Subcutaneous adipose tissue (tissue), 4 donors: Measurements from ENCODE around the gene SERTAD2. TPM values are rescaled to one million over a fixed set of nuclear protein-coding genes. Genes with fewer than 3 reads are reported as not detected.

Source experiments
- CTCF ChIP-seq: fragments of 450-650 bp; IDR thresholded peaks from one replicate; pipeline ENCODE4 v1.5.1; 2016; ENCODE audit warnings: low read depth, mild to moderate bottlenecking, control low read depth, antibody characterized with exemption, moderate library complexity
- total RNA-seq, 4 donors: library from RNA; depleted of rRNA; stranded (reverse); fragments of >200 nt; gene quantifications; one replicate each; pipeline ENCODE4 v1.1.0, GENCODE V29; 2016

The SERTAD2 gene
- total RNA-seq, 4 donors from 2014 or later = 17.5 to 25.2 (median 20.0) TPM

GRCh38 chr2:64644458-64645382, 9.0 kb downstream of the SERTAD2 start:
- TF ChIP-seq CTCF = no peak

GRCh38 chr2:64643838-64644457, 9.8 kb downstream of the SERTAD2 start:
- no peak for TF ChIP-seq CTCF

GRCh38 chr2:64641599-64641998, 12.1 kb downstream of the SERTAD2 start:
- no peak for TF ChIP-seq CTCF

DNA sequence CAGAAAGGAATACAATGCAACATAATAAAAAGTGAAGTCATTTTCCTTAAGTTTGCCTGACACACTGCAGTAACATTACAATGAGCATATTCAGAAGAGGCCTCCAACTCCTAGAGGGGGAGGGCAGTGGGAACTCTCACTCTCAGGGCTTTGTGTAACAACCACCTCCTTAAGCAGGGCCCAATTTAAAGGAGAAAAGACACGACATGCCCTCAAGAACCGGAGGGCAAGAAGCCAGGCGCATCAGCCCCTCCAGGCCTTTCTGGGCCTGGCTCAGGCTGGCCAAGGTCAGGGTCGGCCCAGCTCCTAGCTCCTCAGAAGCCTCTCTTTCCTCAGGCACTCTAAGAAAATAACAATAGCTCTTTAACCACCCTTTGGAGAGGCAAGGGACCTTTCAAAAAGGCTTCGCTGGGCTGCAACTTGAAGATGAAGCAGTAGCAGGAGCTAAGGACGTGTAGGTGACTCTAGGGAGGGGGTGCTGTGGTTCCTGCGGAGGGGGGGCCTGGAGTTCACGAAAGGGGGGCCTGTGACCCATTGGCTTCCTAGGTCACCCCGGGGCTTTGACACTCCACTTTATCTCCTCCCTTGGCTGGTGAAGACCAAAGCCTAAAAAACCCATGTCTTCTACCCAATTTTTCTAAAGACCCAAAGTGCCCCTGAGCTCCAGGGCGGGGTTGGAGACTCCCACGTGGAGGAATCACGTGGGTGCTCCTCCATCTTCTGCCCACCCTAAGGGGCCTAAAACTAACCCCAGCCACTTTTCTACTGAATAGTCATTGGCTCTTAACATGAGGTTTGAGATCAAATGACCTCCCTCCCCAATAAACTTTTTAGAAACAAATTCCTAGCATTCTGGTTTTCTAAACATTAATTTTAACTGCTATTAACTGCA, 13.3 kb downstream of the SERTAD2 start:
- TF ChIP-seq CTCF = no peak

- TF ChIP-seq CTCF = no peak
These were observed 14.0 kb downstream of the SERTAD2 start for GRCh38 chr2:64639691-64640090.

GRCh38 chr2:64638502-64639120, 15.1 kb downstream of the SERTAD2 start:
- no peak for TF ChIP-seq CTCF
